ENCODE data around the gene MAST3. TPM values are rescaled to one million over a fixed set of nuclear protein-coding genes. Genes with fewer than 3 reads are reported as not detected.
A peak's percentile ranks its signal among the peaks of the same experiment; 100 is the strongest.

MAST3 gene
- total RNA-seq, 1 experiment from 2014 or later, result 10.4 TPM

DNA sequence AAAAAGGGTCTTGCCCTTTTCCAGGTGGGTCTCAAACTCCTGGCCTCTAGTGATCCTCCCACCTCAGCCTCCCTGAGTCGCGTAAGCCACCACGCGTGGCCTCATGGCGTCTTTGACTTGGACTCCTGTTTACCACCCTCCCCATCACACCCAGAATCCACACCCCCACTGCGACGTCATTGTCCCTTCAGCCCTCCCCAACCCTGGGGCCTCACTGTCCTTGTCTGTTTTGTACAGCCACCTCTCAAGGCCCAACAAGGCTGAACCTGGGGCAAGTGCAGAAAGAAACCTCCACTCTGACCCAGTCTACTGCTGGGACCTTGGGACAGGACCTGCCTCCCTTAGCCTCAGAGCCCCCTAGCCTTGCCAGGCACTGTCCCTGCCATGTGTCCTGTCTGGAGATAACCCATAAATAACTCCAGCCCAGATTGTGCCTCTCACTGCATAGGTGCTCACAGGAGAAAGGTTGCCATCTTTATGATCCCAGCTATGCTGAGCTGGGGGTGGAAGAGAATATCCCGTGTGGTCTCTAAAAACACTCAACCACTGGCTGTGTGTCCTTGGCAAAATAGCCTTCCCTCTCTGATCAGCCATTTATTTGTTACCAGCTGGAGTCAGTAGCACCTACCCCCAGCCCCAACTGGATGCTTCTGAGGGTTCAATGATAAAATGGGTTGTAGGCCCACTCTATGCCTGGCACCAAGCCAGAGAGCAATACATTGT is 74.2 kb downstream of the MAST3 start:
- Mint-ChIP-seq H3K36me3 (ENCODE audit: insufficient read depth in 1 of 3, low read depth in 3 of 3) (peaks cover 12 to 45% (median 40%) of the 10 kb centered on the region in 3 experiments), H3K4me3 (peak overlapping the region in 1 of 2 experiments; percentile 56; a peak in 2 of 5 replicates), H3K27me3 (ENCODE audit: low read depth) (peaks cover 17% of the 10 kb centered on the region), H3K4me1 (peaks cover 9 to 18% of the 10 kb centered on the region in 2 experiments), H3K9me3 (no peaks in the 10 kb centered on the region), H3K27ac (peak overlapping the region in 1 of 3 experiments; percentile 14; a peak in 1 of 7 replicates)
- DNase-seq, result no peak
- Histone ChIP-seq H4K91ac (ENCODE audit: insufficient read length, low read depth, low read length) (no peak overlapping the region), H3K18ac (ENCODE audit: insufficient read length, low read depth, low read length) (no peak overlapping the region), H3K56ac (ENCODE audit: insufficient read length, low read depth, low read length) (no peak overlapping the region), H3K79me1 (ENCODE audit: insufficient read depth, low read depth, low read length, poor library complexity, severe bottlenecking) (no peaks in the 10 kb centered on the region), H3K4ac (ENCODE audit: low read depth, low read length) (no peak overlapping the region), H4K20me1 (ENCODE audit: control insufficient read depth, insufficient read depth, insufficient read length) (no peaks in the 10 kb centered on the region), H3K79me2 (ENCODE audit: insufficient read depth, low read length) (no peaks in the 10 kb centered on the region), H2BK12ac (ENCODE audit: insufficient read length, low read depth, low read length) (no peak overlapping the region), H3K14ac (ENCODE audit: insufficient read depth, low read length) (no peak overlapping the region), H2BK15ac (ENCODE audit: low read depth, low read length) (no peak overlapping the region), H3K27ac (ENCODE audit: insufficient read length, low read depth, low read length) (no peak overlapping the region), H3K4me1 (ENCODE audit: insufficient read depth, low read length) (no peaks in the 10 kb centered on the region; the same call in 1 of the 2 replicates), H2AFZ (ENCODE audit: low read length) (no peak overlapping the region), H3K9ac (ENCODE audit: extremely low read depth, insufficient read length, low read length) (no peak overlapping the region), H3K23me2 (ENCODE audit: insufficient read length, low read depth, low read length, poor library complexity, severe bottlenecking) (peaks cover 10% of the 10 kb centered on the region), H4K5ac (ENCODE audit: insufficient read length, low read depth, low read length) (no peak overlapping the region), H3K23ac (ENCODE audit: insufficient read length, low read depth, low read length) (no peak overlapping the region), H3K9me3 (ENCODE audit: control insufficient read depth, low read depth, low read length) (no peaks in the 10 kb centered on the region), H4K8ac (replicated peaks; ENCODE audit: insufficient read length, low read depth, low read length) (no peak overlapping the region), H2AK5ac (ENCODE audit: insufficient read length, low read length) (no peak overlapping the region), H3T11ph (ENCODE audit: low read length) (no peak overlapping the region), H2BK120ac (ENCODE audit: low read depth, low read length, poor library complexity, severe bottlenecking) (no peak overlapping the region), H2BK20ac (ENCODE audit: low read depth, low read length, poor library complexity, severe bottlenecking) (no peak overlapping the region), H2BK5ac (ENCODE audit: insufficient read length, low read length) (no peak overlapping the region), H3K4me2 (ENCODE audit: insufficient read depth, insufficient read length, low read length) (no peak overlapping the region), H3K27me3 (ENCODE audit: insufficient read depth, low read length) (no peaks in the 10 kb centered on the region)
- TF ChIP-seq, protein P1, sequence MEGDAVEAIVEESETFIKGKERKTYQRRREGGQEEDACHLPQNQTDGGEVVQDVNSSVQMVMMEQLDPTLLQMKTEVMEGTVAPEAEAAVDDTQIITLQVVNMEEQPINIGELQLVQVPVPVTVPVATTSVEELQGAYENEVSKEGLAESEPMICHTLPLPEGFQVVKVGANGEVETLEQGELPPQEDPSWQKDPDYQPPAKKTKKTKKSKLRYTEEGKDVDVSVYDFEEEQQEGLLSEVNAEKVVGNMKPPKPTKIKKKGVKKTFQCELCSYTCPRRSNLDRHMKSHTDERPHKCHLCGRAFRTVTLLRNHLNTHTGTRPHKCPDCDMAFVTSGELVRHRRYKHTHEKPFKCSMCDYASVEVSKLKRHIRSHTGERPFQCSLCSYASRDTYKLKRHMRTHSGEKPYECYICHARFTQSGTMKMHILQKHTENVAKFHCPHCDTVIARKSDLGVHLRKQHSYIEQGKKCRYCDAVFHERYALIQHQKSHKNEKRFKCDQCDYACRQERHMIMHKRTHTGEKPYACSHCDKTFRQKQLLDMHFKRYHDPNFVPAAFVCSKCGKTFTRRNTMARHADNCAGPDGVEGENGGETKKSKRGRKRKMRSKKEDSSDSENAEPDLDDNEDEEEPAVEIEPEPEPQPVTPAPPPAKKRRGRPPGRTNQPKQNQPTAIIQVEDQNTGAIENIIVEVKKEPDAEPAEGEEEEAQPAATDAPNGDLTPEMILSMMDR (conservative IDR thresholded peaks at IDR 0.05), result no peak
- WGBS (ENCODE audit: extremely low coverage, insufficient read length, low lambda C conversion rate), result no CpG with 5 or more reads among the region's 8 CpGs

Data from H9 (cell line).